Peyer's patch (tissue), 4 donors: ENCODE results near the gene LRRC3C.

Source experiments
- CTCF ChIP-seq, 6 experiments: fragments of 450-650 bp in 4 of 6; fragments of 200-600 bp in 2 of 6; sonication (generic) in 1 of 6; IDR thresholded peaks; one replicate each; pipeline ENCODE4 v1.5.1; 2017 to 2019; ENCODE audit warnings: antibody characterized with exemption in 6 of 6, mild to moderate bottlenecking in 3 of 6, moderate library complexity in 1 of 6
- POLR2A ChIP-seq, 2 donors: fragments of 450-650 bp; IDR thresholded peaks; one replicate each; pipeline ENCODE4 v1.5.1; 2017; ENCODE audit warnings: antibody characterized with exemption in 2 of 2, mild to moderate bottlenecking in 2 of 2, moderate library complexity in 2 of 2

- TF ChIP-seq POLR2A (IDR thresholded peaks at IDR 0.05), result no peak
- no peak for TF ChIP-seq CTCF (IDR thresholded peaks at IDR 0.05)
Measured at GRCh38 chr17:39933912-39934311, 6.4 kb downstream of the LRRC3C start.
